HL-60 (cell line): ENCODE measurements around the gene ST6GALNAC6.

ENCODE experiments used
- CTCF ChIP-seq: IDR thresholded peaks from one replicate; pipeline ENCODE4 v1.5.1; 2011; ENCODE audit warnings: low read length, control low read depth, inconsistent platforms; ENCODE audit not compliant: insufficient read depth
- POLR2AphosphoS5 ChIP-seq: IDR thresholded peaks from 2 replicates; pipeline ENCODE4 v1.6.1; 2012; ENCODE audit warnings: low read depth

GRCh38 chr9:127855522-127855921 is 43.9 kb downstream of the ST6GALNAC6 start:
- TF ChIP-seq CTCF (no peak), POLR2AphosphoS5 (no peak)
